ENCODE measurements around the gene GNG12. TPM values are rescaled to one million over a fixed set of nuclear protein-coding genes. Genes with fewer than 3 reads are reported as not detected.
A peak's percentile ranks its signal among the peaks of the same experiment; 100 is the strongest.

Gene GNG12
- polyA plus RNA-seq, 1 donor (not counting 4 experiments of a cell fraction or from before 2014, with no cell fraction given), result 208 TPM

- no peak overlapping the region for H2AFZ ChIP-seq (ENCODE audit: control insufficient read depth, low read length)
- H3K27ac ChIP-seq (ENCODE audit: control insufficient read depth, insufficient read depth, low read length), result peak overlapping the region; percentile 99
- H3K4me2 ChIP-seq (ENCODE audit: control insufficient read depth, extremely low read depth, insufficient read depth, low read depth, low read length), result peak overlapping the region; percentile 99
- H3K9ac ChIP-seq (ENCODE audit: control insufficient read depth, extremely low read depth, insufficient read depth, low read length), result peak overlapping the region; percentile 72
- H3K4me1 ChIP-seq (ENCODE audit: control insufficient read depth, extremely low read depth, insufficient read depth, low read length), result peaks cover 40% of the 10 kb centered on the region
- H4K20me1 ChIP-seq (ENCODE audit: control insufficient read depth, extremely low read depth, insufficient read depth, low read length), result peaks cover 5% of the 10 kb centered on the region
- no peak for DNase-seq (ENCODE audit: low read depth, low spot score)
- H3K9me3 ChIP-seq (ENCODE audit: control insufficient read depth, low read depth, low read length), result no peaks in the 10 kb centered on the region
- no peaks in the 10 kb centered on the region for H3K9me1 ChIP-seq (ENCODE audit: control insufficient read depth, extremely low read depth, insufficient read depth, low read length)
- peaks cover 24% of the 10 kb centered on the region for H3K79me2 ChIP-seq (ENCODE audit: control insufficient read depth, insufficient read depth, low read length)
- FAIRE-seq, result peak; percentile 80
- no peaks in the 10 kb centered on the region for H3K27me3 ChIP-seq (ENCODE audit: control insufficient read depth, extremely low read depth, insufficient read depth, low read length)
- peaks cover 4 to 21% of the 10 kb centered on the region in 2 experiments for H3K36me3 ChIP-seq (ENCODE audit: control insufficient read depth in 2 of 2, extremely low read depth in 1 of 2, insufficient read depth in 2 of 2, low read length in 2 of 2)
- dilution Hi-C loops (cut with MboI; ENCODE audit: extremely low pct_ligation_motif_present, low sequenced_read_pairs), result loop anchor here (25.0 kb wide), 1 partner anchor 145 kb away; no protein-coding TSS in a partner anchor
- H3K4me3 ChIP-seq (ENCODE audit: control insufficient read depth in 2 of 3, extremely low read depth in 1 of 3, insufficient read depth in 2 of 3, low read depth in 1 of 3, low read length in 3 of 3), result peak overlapping the region in 2 of 3 experiments; percentile 81 to 90
- TF ChIP-seq EZH2 (IDR thresholded peaks at IDR 0.05; ENCODE audit: low read length) (no peak), CTCF (optimal IDR thresholded peaks at IDR 0.05 in 1 of 3, IDR thresholded peaks at IDR 0.05 in 1 of 3, conservative IDR thresholded peaks at IDR 0.05 in 1 of 3; ENCODE audit: extremely low read depth in 1 of 3, insufficient read depth in 2 of 3, low read length in 3 of 3) (no peak)
These were observed 150.5 kb downstream of the GNG12 start for GRCh38 chr1:67682659-67683197.

- Histone ChIP-seq H3K4me2 (ENCODE audit: control insufficient read depth, extremely low read depth, insufficient read depth, low read depth, low read length) (no peak overlapping the region), H3K79me2 (ENCODE audit: control insufficient read depth, insufficient read depth, low read length) (peaks cover 5% of the 10 kb centered on the region), H3K9me1 (ENCODE audit: control insufficient read depth, extremely low read depth, insufficient read depth, low read length) (no peaks in the 10 kb centered on the region), H3K36me3 (ENCODE audit: control insufficient read depth in 2 of 2, extremely low read depth in 1 of 2, insufficient read depth in 2 of 2, low read length in 2 of 2) (peaks cover 0 to under 1% of the 10 kb centered on the region in 2 experiments), H3K4me3 (ENCODE audit: control insufficient read depth in 2 of 3, extremely low read depth in 1 of 3, insufficient read depth in 2 of 3, low read depth in 1 of 3, low read length in 3 of 3) (no peak overlapping the region), H4K20me1 (ENCODE audit: control insufficient read depth, extremely low read depth, insufficient read depth, low read length) (no peaks in the 10 kb centered on the region), H3K27ac (ENCODE audit: control insufficient read depth, insufficient read depth, low read length) (peak overlapping the region; percentile 72), H2AFZ (ENCODE audit: control insufficient read depth, low read length) (no peak overlapping the region), H3K9me3 (ENCODE audit: control insufficient read depth, low read depth, low read length) (no peaks in the 10 kb centered on the region), H3K9ac (ENCODE audit: control insufficient read depth, extremely low read depth, insufficient read depth, low read length) (no peak overlapping the region), H3K27me3 (ENCODE audit: control insufficient read depth, extremely low read depth, insufficient read depth, low read length) (no peaks in the 10 kb centered on the region), H3K4me1 (ENCODE audit: control insufficient read depth, extremely low read depth, insufficient read depth, low read length) (peaks cover 40% of the 10 kb centered on the region)
- dilution Hi-C loops (cut with MboI; ENCODE audit: extremely low pct_ligation_motif_present, low sequenced_read_pairs), result loop anchor here (25.0 kb wide), 1 partner anchor 143 kb away; no protein-coding TSS in a partner anchor
- TF ChIP-seq CTCF (optimal IDR thresholded peaks at IDR 0.05 in 1 of 3, IDR thresholded peaks at IDR 0.05 in 1 of 3, conservative IDR thresholded peaks at IDR 0.05 in 1 of 3; ENCODE audit: extremely low read depth in 1 of 3, insufficient read depth in 2 of 3, low read length in 3 of 3) (no peak), EZH2 (IDR thresholded peaks at IDR 0.05; ENCODE audit: low read length) (no peak)
- no peak for DNase-seq (ENCODE audit: low read depth, low spot score)
- FAIRE-seq, result no peak
These were observed 152.8 kb downstream of the GNG12 start for GRCh38 chr1:67680486-67680885.

Data from keratinocyte (primary cell).